NCI-H226 (cell line): Measurements from ENCODE around the gene BLOC1S6.

Source experiments
- DNase-seq: peaks from one replicate; pipeline ENCODE4 v3.0.0-alpha.2; 2015

Gene BLOC1S6

GRCh38 chr15:45587095-45587862, at the start of gene BLOC1S6:
Gene BLOC1S6, plus strand, starts transcription at chr15:45587379. Its CDS starts 65 bp downstream, at chr15:45587444.
- DNase-seq = peak; percentile 82

- DNase-seq = no peak
These were observed 47.5 kb upstream of the BLOC1S6 start for GRCh38 chr15:45539680-45540079.

GRCh38 chr15:45540531-45540930, 46.6 kb upstream of the BLOC1S6 start:
- DNase-seq = no peak

GRCh38 chr15:45543051-45543450, 44.1 kb upstream of the BLOC1S6 start:
- no peak for DNase-seq

GRCh38 chr15:45544266-45545023, 42.7 kb upstream of the BLOC1S6 start:
- DNase-seq = no peak

- DNase-seq = no peak
These were observed 40.4 kb upstream of the BLOC1S6 start for GRCh38 chr15:45546789-45547188.

GRCh38 chr15:45548753-45549520, 38.2 kb upstream of the BLOC1S6 start:
- no peak for DNase-seq

- no peak for DNase-seq
These were observed 37.5 kb upstream of the BLOC1S6 start for GRCh38 chr15:45549541-45550220.

- no peak for DNase-seq
These were observed 36.7 kb upstream of the BLOC1S6 start for GRCh38 chr15:45550436-45550835.

- no peak for DNase-seq
These were observed 35.5 kb upstream of the BLOC1S6 start for GRCh38 chr15:45551676-45552075.

GRCh38 chr15:45555934-45556608, 31.1 kb upstream of the BLOC1S6 start:
- DNase-seq = no peak

GRCh38 chr15:45572617-45573016, 14.6 kb upstream of the BLOC1S6 start:
- no peak for DNase-seq

- DNase-seq = peak; percentile 26
These were observed 13.1 kb upstream of the BLOC1S6 start for GRCh38 chr15:45573961-45574629.

- DNase-seq = no peak
These were observed 5.3 kb upstream of the BLOC1S6 start for GRCh38 chr15:45581919-45582318.

- DNase-seq = no peak
These were observed 3.2 kb upstream of the BLOC1S6 start for GRCh38 chr15:45583731-45584639.

GRCh38 chr15:45585069-45585791, 1.9 kb upstream of the BLOC1S6 start:
- no peak for DNase-seq

- DNase-seq = no peak
These were observed 1.1 kb upstream of the BLOC1S6 start for GRCh38 chr15:45586125-45586524.

GRCh38 chr15:45586601-45587094, 531 bp upstream of the BLOC1S6 start:
- DNase-seq = peak; percentile 3

- no peak for DNase-seq
These were observed 638 bp downstream of the BLOC1S6 start for GRCh38 chr15:45587863-45588170.
